22Rv1 (cell line): Measurements from ENCODE around the gene PPL.

Experiments
- H3K27ac ChIP-seq: fragments of 450-650 bp; 2 replicates; pipeline ENCODE4 v1.5.1; 2017
- CTCF ChIP-seq: fragments of 450-650 bp; IDR thresholded peaks from 2 replicates; pipeline ENCODE4 v1.5.1; 2017; ENCODE audit warnings: mild to moderate bottlenecking
- ZFX ChIP-seq: fragments of 450-650 bp; IDR thresholded peaks from 2 replicates; pipeline ENCODE4 v1.6.1; 2017; ENCODE audit warnings: antibody characterized with exemption, borderline replicate concordance

Gene PPL

GRCh38 chr16:4918781-4919251 is 18.1 kb downstream of the PPL start:
- TF ChIP-seq ZFX (no peak), CTCF (no peak)
- H3K27ac ChIP-seq = no peak overlapping the region

GRCh38 chr16:4917117-4917516 is 19.8 kb downstream of the PPL start:
- no peak overlapping the region for H3K27ac ChIP-seq

DNA sequence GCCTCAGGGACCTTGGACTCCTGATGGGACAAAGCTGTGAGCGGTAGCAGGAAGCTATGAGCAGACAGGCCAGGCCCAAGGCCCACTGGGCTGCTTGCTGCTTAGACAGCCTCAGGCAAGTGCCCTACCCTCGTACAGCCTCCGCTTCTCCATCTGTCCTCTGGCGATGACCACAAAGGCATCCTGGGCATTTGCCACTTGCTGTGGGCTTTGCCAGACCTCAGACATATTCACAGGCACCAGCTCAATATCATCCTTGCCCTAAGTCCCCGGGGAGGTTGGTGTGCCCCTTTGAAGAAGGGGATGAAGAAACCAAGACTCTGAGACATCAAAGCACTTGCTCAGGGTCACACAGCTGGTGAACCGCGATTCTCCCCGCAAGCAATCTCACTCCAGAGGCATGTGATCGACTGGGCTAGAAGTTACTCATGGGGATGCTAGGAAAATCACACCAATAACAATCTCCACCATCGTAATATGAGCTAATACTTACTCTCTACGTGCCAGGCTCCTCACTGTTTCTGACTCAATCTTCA is 21.7 kb downstream of the PPL start:
- H3K27ac ChIP-seq = no peak overlapping the region
- TF ChIP-seq ZFX (no peak), CTCF (no peak)

More at GRCh38 chr16:4917117-4917516, 19.8 kb downstream of the PPL start:
- no peak for TF ChIP-seq ZFX
- no peak for TF ChIP-seq CTCF

DNA sequence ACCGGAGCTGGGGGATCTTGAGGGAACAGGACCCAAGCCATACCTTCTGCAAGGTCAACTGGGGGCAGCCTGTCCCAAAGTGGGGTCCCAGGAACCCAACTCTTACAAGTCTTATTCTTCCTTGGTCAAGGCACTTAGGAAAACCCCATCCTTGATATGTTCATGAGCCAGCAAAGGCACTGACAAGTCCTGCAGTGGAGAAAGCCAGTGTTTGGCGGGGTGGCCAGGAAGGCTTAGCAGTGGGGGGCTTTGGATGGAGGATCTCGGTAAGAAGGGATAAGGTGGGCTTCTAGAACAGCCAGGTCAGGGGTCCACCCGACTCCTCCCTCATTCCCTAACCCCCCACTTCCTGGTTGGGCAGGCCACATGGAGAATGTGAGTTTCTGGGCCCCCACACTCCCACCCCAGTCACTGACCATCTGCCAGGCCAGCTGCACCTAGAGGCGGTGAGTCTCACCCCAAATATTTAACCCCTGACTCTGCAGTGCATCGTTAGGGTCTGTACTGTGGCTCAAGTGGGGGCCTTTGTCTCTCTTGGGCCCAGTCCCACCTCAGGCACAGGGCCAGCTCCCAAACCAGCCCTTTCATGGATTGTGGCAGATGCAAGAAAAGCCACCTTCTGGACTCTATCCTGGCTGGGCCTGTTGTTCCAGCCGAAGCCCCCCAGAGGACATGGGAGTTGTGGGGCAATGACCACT is 22.3 kb downstream of the PPL start:
- TF ChIP-seq ZFX = no peak
- no peak for TF ChIP-seq CTCF
- no peak overlapping the region for H3K27ac ChIP-seq

GRCh38 chr16:4913774-4914525 is 23.0 kb downstream of the PPL start:
- no peak for TF ChIP-seq CTCF
- no peak for TF ChIP-seq ZFX
- no peak overlapping the region for H3K27ac ChIP-seq

GRCh38 chr16:4913130-4913773 is 23.7 kb downstream of the PPL start:
- H3K27ac ChIP-seq = no peak overlapping the region
- TF ChIP-seq ZFX (no peak), CTCF (no peak)

DNA sequence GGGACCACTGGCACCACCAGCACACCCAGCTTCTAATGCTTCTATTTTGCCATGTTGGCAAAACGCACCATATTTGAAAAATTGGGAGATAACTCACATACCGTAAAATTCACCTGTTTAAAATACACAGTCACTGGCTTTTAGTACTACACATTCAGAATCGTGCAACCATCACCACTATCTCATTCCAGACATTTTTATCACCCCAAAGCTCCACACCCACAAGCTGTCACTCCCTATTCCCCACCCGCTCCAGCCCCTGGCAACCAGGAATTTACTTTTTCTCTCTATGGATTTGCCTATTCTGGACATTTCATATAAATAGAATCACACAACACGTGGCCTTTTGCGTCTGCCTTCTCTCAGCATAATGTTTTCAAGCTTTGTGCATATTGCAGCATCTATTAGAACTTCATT is 25.0 kb downstream of the PPL start:
- no peak for TF ChIP-seq CTCF
- TF ChIP-seq ZFX = no peak
- no peak overlapping the region for H3K27ac ChIP-seq
